ENCODE results near the gene CASQ1. TPM values are rescaled to one million over a fixed set of nuclear protein-coding genes. Genes with fewer than 3 reads are reported as not detected.

Gene CASQ1
- total and polyA plus RNA-seq, 9 donors: 0.06 to 0.92 (median 0.43) TPM; not detected in 3

DNA sequence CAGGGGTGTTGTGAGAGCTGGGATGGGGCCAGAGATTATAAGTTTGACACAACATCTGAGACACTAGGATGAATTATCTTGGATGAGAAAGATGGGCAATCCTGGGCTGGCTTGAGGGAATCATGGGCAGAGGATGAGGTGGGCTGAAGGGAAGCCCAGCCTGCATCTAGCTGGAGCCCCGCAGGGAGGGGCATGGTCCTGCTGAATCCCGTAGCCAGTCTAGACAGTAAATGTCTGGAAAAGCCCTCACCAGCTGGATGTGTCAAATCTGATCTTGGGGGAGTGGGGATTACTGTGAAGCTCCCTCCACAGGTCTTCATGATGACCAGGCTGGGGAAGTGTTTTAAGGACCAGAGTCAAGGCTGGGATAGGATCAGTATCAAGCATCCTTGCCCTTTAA lies 3.6 kb upstream of the CASQ1 start:
- Histone ChIP-seq H3K4me3 (no peak overlapping the region), H3K27me3 (no peaks in the 10 kb centered on the region), H3K4me1 (ENCODE audit: insufficient read depth) (no peaks in the 10 kb centered on the region), H3K9me3 (no peaks in the 10 kb centered on the region), H3K27ac (no peak overlapping the region), H3K36me3 (no peaks in the 10 kb centered on the region)
- intact Hi-C loops (cut with DNase I): loop anchor here in 1 of 4 donors (5.0 kb wide), 1 partner anchor 79 kb away; no protein-coding TSS in a partner anchor
- TF ChIP-seq, protein P1, sequence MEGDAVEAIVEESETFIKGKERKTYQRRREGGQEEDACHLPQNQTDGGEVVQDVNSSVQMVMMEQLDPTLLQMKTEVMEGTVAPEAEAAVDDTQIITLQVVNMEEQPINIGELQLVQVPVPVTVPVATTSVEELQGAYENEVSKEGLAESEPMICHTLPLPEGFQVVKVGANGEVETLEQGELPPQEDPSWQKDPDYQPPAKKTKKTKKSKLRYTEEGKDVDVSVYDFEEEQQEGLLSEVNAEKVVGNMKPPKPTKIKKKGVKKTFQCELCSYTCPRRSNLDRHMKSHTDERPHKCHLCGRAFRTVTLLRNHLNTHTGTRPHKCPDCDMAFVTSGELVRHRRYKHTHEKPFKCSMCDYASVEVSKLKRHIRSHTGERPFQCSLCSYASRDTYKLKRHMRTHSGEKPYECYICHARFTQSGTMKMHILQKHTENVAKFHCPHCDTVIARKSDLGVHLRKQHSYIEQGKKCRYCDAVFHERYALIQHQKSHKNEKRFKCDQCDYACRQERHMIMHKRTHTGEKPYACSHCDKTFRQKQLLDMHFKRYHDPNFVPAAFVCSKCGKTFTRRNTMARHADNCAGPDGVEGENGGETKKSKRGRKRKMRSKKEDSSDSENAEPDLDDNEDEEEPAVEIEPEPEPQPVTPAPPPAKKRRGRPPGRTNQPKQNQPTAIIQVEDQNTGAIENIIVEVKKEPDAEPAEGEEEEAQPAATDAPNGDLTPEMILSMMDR (IDR thresholded peaks at IDR 0.05): no peak
- TF ChIP-seq EP300 (IDR thresholded peaks at IDR 0.05): no peak
- TF ChIP-seq POLR2A (IDR thresholded peaks at IDR 0.05): no peak
- no peak for DNase-seq
- 28 to 43% (median 36%) methylated on average over 2 of the region's 2 CpGs for WGBS, 3 donors

DNA sequence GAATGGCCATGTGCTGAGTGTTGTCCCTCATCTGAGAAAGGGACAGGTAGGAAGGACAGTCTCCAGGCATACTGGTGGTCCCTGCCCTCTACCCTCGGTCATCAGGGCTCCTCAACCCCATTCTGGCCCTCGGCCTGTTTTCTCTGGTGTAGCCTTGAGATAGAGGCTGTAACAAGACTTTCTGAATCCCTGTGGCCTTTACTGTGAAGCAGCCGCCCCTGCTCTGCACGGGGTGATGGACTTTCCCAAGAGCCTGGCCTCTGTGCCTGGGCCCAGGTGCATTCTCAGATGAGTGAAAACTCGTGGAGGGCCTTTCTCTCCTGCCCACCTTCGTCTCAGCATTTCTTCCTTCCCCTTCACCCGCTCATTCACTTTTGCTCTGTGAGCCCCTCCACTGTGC lies 3.0 kb upstream of the CASQ1 start:
- Histone ChIP-seq H3K9me3 (no peaks in the 10 kb centered on the region), H3K4me3 (no peak overlapping the region), H3K36me3 (no peaks in the 10 kb centered on the region), H3K27ac (no peak overlapping the region), H3K27me3 (no peaks in the 10 kb centered on the region), H3K4me1 (ENCODE audit: insufficient read depth) (no peaks in the 10 kb centered on the region)
- WGBS, 3 donors: 69 to 77% (median 77%) methylated on average over 7 of the region's 7 CpGs
- intact Hi-C loops (cut with DNase I): loop anchor here in 1 of 4 donors (5.0 kb wide), 1 partner anchor 80 kb away; no protein-coding TSS in a partner anchor
- DNase-seq: no peak
- TF ChIP-seq EP300 (IDR thresholded peaks at IDR 0.05) (no peak), POLR2A (IDR thresholded peaks at IDR 0.05) (no peak)
- TF ChIP-seq, protein P1 (IDR thresholded peaks at IDR 0.05): no peak

DNA sequence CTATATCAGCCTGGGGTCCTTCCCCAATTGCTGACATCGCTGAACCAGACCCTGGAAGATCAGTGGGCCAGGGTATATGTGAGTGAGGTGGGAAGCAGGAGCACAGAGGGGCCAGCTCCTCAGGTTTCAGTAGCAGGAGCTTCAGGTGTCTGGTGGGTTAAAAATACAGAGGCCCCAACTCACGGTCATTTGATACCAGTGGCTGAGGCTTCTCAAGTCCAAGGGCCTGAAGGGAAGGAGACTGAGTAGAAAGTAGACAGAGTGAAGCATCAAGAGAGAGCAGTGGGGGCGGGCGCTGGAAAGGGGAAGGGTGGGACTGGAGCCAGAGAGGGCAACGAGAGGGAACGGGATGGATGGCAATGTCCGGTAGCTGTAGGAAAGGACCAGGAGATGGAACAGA lies 2.0 kb upstream of the CASQ1 start:
- Histone ChIP-seq H3K27me3 (no peaks in the 10 kb centered on the region), H3K36me3 (no peaks in the 10 kb centered on the region), H3K4me3 (no peak overlapping the region), H3K4me1 (ENCODE audit: insufficient read depth) (peaks cover 1% of the 10 kb centered on the region), H3K9me3 (no peaks in the 10 kb centered on the region), H3K27ac (no peak overlapping the region)
- 76 to 83% (median 79%) methylated on average over 7 of the region's 7 CpGs for WGBS, 3 donors
- TF ChIP-seq POLR2A (IDR thresholded peaks at IDR 0.05): no peak
- TF ChIP-seq, protein P1 (IDR thresholded peaks at IDR 0.05): no peak
- no peak for TF ChIP-seq EP300 (IDR thresholded peaks at IDR 0.05)
- intact Hi-C loops (cut with DNase I): loop anchor here in 1 of 4 donors (5.0 kb wide), 1 partner anchor 81 kb away; no protein-coding TSS in a partner anchor
- no peak for DNase-seq

DNA sequence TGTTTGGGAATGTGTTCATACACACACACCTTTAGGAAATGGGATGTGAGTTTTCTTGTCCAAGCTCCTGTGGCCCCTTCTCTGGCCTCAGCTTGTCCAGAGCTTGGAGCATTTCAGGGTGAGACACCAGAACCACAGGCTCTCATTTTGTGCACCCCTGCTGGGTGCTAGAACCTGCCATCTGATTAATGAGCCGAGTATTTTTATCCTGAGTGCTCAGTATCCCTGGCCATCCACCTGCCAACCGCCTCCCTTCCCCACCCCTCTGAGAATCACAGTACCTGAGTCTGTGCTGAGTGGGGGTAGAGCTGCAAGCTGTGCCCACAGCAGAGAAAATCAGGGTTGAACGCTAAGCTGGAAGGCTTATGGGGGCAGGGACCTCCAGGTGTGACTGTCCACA lies 1.4 kb downstream of the CASQ1 start:
- intact Hi-C loops (cut with DNase I): loop anchor here (2.0 to 10.0 kb wide), 8 partner anchors 27 to 183 kb away; partner anchors contain the start of gene ATP1A2 (in 1 of the 4)
- no peak overlapping the region for H3K27ac ChIP-seq
- no peak overlapping the region for H3K4me3 ChIP-seq
- TF ChIP-seq, protein P1 (IDR thresholded peaks at IDR 0.05): no peak
- TF ChIP-seq POLR2A (IDR thresholded peaks at IDR 0.05): no peak
- TF ChIP-seq EP300 (IDR thresholded peaks at IDR 0.05): no peak
- 73 to 80% (median 74%) methylated on average over 3 of the region's 3 CpGs for WGBS, 3 donors
- no peaks in the 10 kb centered on the region for H3K9me3 ChIP-seq
- no peaks in the 10 kb centered on the region for H3K27me3 ChIP-seq
- H3K36me3 ChIP-seq: no peaks in the 10 kb centered on the region
- peaks cover 1% of the 10 kb centered on the region for H3K4me1 ChIP-seq (ENCODE audit: insufficient read depth)
- DNase-seq: no peak

All from ovary (tissue), 9 donors.